Skin epidermis (tissue), 12 donors: ENCODE measurements around the gene GAP43.

Source experiments
- H3K27ac ChIP-seq, 21 experiments: fragments of 200-600 bp; sonication (generic) in 11 of 21; one replicate each; pipeline ENCODE4 v1.5.0; 2020; ENCODE audit warnings: mild to moderate bottlenecking in 3 of 21, inconsistent platforms in 2 of 21, moderate library complexity in 2 of 21
- H3K4me3 ChIP-seq, 7 experiments: fragments of 200-600 bp; sonication (generic) in 2 of 7; one replicate each; pipeline ENCODE4 v1.5.0; 2020; ENCODE audit warnings: inconsistent platforms in 2 of 7, mild to moderate bottlenecking in 2 of 7, moderate library complexity in 1 of 7

The GAP43 gene

GRCh38 chr3:115626721-115627120 is 3.4 kb downstream of the GAP43 start:
- no peak overlapping the region for H3K4me3 ChIP-seq
- H3K27ac ChIP-seq, result no peak overlapping the region

DNA sequence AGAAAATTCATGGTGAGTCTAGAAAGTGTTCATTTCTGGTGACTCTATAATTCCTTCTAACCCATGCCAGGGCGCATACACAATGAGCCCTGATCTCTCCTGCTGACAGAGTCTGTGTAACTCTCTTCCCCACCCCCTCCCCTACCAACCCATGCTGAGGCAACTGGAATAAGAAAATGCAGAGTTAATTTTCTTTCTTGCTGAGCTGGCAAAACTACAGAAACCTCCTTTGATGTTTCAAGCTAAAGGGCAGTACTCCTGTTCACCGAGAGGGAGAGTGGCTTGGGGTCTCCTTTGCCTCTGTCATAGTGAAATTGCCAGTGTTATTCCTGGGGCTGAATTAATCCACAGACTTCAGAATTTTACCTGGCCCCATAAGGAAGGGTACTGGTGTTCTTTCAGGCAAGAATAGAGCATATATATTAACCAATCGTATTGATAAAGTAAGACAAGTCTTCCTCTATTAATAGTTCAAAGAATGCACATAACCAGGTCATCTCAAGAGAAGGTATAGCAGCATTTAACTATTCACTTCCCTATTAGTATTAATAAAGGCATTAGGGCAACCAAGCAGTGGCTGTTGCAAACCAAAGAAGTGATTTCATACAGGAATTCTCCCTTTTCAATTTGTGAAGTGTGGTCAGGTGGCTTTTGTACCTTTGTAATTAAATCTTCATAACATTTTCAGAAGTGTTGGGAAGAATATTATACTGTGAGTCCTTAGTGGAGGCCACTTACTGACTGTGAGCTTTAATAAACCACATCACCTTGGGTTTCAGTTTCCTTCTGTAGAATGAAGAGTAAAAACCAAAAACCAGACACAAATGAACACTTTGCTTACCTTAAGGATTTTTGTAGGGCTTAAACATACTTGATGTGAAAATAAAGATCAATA is 4.1 kb downstream of the GAP43 start:
- no peak overlapping the region for H3K4me3 ChIP-seq
- H3K27ac ChIP-seq, result no peak overlapping the region

DNA sequence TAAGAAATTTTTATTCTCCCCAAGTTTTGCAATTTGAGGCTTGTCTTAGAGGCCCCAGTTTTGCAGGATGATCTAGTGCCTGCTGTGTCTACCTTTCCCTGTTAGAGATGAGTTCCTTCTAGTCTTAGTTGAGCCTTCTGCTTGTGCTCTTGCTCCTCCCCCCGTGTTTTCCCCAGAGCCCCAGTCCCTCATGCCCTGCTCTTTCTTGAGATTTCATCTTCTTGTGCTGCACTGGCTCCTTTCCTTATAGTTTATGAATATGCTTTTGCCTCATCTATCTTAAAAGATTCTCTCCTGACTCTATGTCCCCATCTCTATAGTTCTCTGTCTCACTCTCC is 4.7 kb downstream of the GAP43 start:
- Histone ChIP-seq H3K4me3 (no peak overlapping the region), H3K27ac (no peak overlapping the region)

DNA sequence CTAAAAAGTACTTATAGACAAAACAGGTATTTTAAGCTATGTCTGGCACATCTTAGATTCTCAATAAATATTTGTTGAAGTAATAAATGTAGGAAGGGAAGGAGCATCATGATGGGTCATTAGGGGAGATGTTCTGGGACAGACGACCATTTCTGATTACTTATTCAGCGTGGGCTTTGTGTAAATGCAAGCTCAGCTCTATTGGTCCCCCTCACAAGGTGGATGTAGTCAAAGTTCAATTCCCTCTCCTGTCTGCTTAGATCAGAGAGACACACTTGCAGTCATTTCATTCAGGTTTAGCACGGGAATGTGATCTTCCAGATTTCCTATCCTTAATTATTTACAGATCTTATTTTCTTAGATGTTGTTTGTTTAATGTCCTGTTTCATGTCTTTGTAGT is 7.5 kb downstream of the GAP43 start:
- Histone ChIP-seq H3K4me3 (no peak overlapping the region), H3K27ac (no peak overlapping the region)

GRCh38 chr3:115632026-115632425 is 8.7 kb downstream of the GAP43 start:
- Histone ChIP-seq H3K27ac (no peak overlapping the region), H3K4me3 (no peak overlapping the region)

- H3K4me3 ChIP-seq, result no peak overlapping the region
- H3K27ac ChIP-seq, result no peak overlapping the region
Observed at GRCh38 chr3:115633467-115633866, 10.2 kb downstream of the GAP43 start.

GRCh38 chr3:115634052-115634451 is 10.7 kb downstream of the GAP43 start:
- no peak overlapping the region for H3K4me3 ChIP-seq
- no peak overlapping the region for H3K27ac ChIP-seq

- H3K4me3 ChIP-seq, result no peak overlapping the region
- no peak overlapping the region for H3K27ac ChIP-seq
Observed at GRCh38 chr3:115635406-115635805, 12.1 kb downstream of the GAP43 start.

DNA sequence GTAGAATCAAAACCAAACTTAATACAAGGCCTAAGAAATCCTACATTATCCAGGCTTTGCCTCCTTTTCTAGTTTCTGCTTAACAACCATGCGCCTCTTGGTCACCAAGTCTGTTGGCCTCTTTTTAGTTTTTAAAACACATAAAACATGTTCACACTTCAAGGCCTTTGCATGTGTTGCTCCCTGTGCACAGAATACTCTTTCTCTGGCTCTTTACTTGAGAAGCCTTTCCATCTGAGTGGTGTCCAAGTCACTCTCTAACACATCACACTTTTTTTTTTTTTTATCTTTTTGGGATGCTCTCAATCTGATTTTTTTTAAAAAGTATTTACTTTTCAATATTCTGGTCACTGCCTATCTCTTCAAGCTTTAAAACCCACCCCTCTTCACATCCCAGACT is 14.9 kb downstream of the GAP43 start:
- Histone ChIP-seq H3K4me3 (no peak overlapping the region), H3K27ac (no peak overlapping the region)

- no peak overlapping the region for H3K27ac ChIP-seq
- H3K4me3 ChIP-seq, result no peak overlapping the region
Observed at GRCh38 chr3:115638991-115639390, 15.7 kb downstream of the GAP43 start.

DNA sequence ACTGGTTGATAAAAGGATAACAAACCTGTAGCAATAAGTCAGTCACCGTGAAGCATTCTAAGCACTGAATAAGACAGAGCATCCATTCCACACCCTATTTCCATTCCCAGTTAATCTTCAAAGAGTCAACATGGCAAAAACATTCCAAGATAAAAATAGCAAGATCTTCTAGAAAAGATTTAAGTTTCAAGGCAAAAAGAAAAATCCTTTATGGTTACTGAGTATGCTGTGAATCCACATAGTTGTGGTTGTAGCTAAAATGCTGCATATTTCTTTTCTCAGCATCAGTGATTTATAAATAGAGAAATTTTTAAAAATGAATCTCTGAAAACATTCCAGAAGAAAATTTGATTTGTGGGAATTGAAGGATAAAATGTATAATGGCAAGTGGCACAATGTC is 21.1 kb downstream of the GAP43 start:
- Histone ChIP-seq H3K4me3 (no peak overlapping the region), H3K27ac (no peak overlapping the region)

GRCh38 chr3:115646027-115646690 is 22.8 kb downstream of the GAP43 start:
- Histone ChIP-seq H3K4me3 (no peak overlapping the region), H3K27ac (no peak overlapping the region)

DNA sequence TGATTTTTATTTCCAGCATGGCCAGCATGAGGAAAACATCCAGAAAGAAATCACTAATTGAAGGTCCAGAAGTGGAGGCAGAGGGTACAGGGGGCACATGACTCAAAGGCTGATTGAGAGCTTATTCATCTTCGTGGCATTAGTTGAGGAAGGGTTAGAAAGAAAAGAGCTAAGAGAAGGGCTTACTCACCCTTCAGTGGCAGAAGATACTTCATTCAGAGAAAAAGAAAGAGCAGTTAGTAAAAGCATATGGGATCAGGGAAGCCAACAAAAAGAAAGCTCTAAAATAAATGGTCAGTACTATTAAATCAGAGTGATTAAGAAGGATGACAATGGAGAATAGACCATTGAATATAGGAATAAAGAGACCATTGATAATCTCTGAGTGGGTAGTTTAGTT is 25.2 kb downstream of the GAP43 start:
- H3K27ac ChIP-seq, result peak overlapping the region in 2 of 21 experiments; percentile 28 to 45
- no peak overlapping the region for H3K4me3 ChIP-seq

- no peak overlapping the region for H3K4me3 ChIP-seq
- H3K27ac ChIP-seq, result no peak overlapping the region
Observed at GRCh38 chr3:115651087-115651486, 27.8 kb downstream of the GAP43 start.

- H3K27ac ChIP-seq, result no peak overlapping the region
- H3K4me3 ChIP-seq, result no peak overlapping the region
Observed at GRCh38 chr3:115651599-115651998, 28.3 kb downstream of the GAP43 start.

DNA sequence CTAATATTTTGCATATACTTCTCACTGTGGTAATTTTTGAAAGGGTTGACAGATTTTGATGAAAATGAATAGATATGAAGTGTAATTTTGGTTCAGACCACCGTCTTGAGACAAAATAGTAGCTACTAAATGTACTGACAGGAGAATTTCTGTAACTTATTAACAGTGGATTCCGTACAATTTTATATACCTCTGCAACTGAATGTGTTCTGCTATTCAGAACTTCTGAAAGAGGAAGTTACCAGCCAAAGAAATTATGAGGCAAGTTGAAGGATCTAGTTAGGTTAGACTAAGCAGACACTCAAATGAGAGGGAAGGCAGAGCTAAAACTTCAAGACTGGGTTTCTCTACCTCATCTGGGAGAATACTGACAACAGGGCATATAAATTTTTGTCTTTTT is 29.4 kb downstream of the GAP43 start:
- Histone ChIP-seq H3K27ac (no peak overlapping the region), H3K4me3 (no peak overlapping the region)

GRCh38 chr3:115655761-115656282 is 32.5 kb downstream of the GAP43 start:
- H3K4me3 ChIP-seq, result no peak overlapping the region
- H3K27ac ChIP-seq, result no peak overlapping the region

DNA sequence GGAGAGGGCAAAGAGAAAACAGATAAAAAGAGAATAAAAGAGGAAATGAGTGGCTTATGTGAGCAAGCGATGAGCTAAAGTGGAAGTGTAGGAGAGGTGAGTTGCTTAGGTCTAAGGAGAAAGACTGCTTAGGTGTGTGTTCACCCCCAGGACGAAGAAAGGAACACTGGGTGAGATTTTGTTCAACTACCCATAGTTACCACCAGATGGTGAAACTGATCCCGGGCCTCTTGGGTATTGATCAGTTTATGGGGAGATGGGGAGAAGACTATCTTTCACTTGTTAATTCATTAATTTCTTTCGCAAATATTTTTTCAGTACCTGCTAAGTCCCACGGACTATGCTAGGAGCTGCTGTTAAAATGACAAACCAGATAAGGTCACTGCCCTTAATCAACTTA is 33.9 kb downstream of the GAP43 start:
- no peak overlapping the region for H3K4me3 ChIP-seq
- H3K27ac ChIP-seq, result peak overlapping the region in 9 of 21 experiments; percentile 82 to 96 (median 91)

DNA sequence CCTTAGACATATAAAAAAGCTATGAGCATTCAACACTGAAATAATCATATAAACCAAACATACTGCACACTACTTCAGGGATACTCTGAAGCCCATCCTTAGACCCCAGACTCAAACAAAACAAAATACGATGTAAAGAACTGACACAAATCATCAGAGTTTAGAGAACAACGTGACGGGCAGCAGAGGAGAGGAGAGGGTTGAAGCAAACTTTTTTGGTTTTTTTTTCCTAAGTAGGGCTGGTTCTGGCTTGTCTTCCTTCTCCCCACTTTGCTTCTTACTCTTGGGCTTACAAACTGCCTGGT is 34.7 kb downstream of the GAP43 start:
- H3K4me3 ChIP-seq, result peak overlapping the region; percentile 54 to 69 (median 60)
- H3K27ac ChIP-seq, result peak overlapping the region; percentile 71 to 98 (median 91)

GRCh38 chr3:115658337-115659181 is 35.2 kb downstream of the GAP43 start:
- H3K4me3 ChIP-seq, result peak overlapping the region; percentile 54 to 69 (median 60)
- H3K27ac ChIP-seq, result peak overlapping the region; percentile 71 to 98 (median 91)
